HepG2 (cell line): ENCODE measurements around the gene OSBPL3. TPM values are rescaled to one million over a fixed set of nuclear protein-coding genes. Genes with fewer than 3 reads are reported as not detected.

Experiments
- ETV5 ChIP-seq: IDR thresholded peaks from 2 replicates; pipeline ENCODE4 v1.6.1; 2018; ENCODE audit warnings: missing biosample characterization, missing genetic modification reagents, inconsistent platforms, borderline replicate concordance
- FOXA1 ChIP-seq, 2 experiments: fragments of 450-650 bp in 1 of 2; sonication (generic) in 1 of 2; formaldehyde crosslinking in 1 of 2; IDR thresholded peaks; 2 replicates each; pipeline versions ENCODE4 v1.4.0 to v1.6.1; 2016 to 2020; ENCODE audit warnings: missing genetic modification reagents in 1 of 2
- GATAD2A ChIP-seq: IDR thresholded peaks from 2 replicates; pipeline ENCODE4 v1.6.1; 2016
- HOXA5 ChIP-seq: sonication (generic); formaldehyde crosslinking; IDR thresholded peaks from 2 replicates; pipeline ENCODE4 v1.4.0; 2020; ENCODE audit warnings: missing genetic modification reagents
- IKZF4 ChIP-seq: sonication (generic); formaldehyde crosslinking; IDR thresholded peaks from 2 replicates; pipeline ENCODE4 v1.5.1; 2020; ENCODE audit warnings: borderline replicate concordance, mild to moderate bottlenecking, low read depth, missing genetic modification reagents; ENCODE audit errors: not compliant biosample characterization
- MAFK ChIP-seq, 2 experiments: IDR thresholded peaks in 1 of 2; conservative IDR thresholded peaks in 1 of 2; 2 replicates each; pipeline ENCODE4 v1.6.1; 2011; ENCODE audit warnings: improper control_type of control experiment in 2 of 2, low read length in 2 of 2
- NR2F2 ChIP-seq: IDR thresholded peaks from 2 replicates; pipeline ENCODE4 v1.6.1; 2012; ENCODE audit warnings: low read depth, inconsistent platforms, borderline replicate concordance
- PHF21A ChIP-seq: sonication (generic); formaldehyde crosslinking; IDR thresholded peaks from 2 replicates; pipeline ENCODE4 v1.5.0; 2020; ENCODE audit warnings: mild to moderate bottlenecking, missing genetic modification reagents
- SKI ChIP-seq: fragments of 450-650 bp; IDR thresholded peaks from one replicate; pipeline ENCODE4 v1.6.1; 2018; ENCODE audit warnings: mild to moderate bottlenecking; ENCODE audit not compliant: partially characterized antibody
- XRCC5 ChIP-seq: fragments of 200-400 bp; formaldehyde crosslinking; optimal IDR thresholded peaks from 2 replicates; pipeline ENCODE3; 2017; ENCODE audit warnings: mild to moderate bottlenecking, low read length
- ZMYM3 ChIP-seq: sonication (generic); formaldehyde crosslinking; IDR thresholded peaks from 2 replicates; pipeline ENCODE4 v1.5.1; 2020; ENCODE audit warnings: mild to moderate bottlenecking, missing genetic modification reagents
- ZNF331 ChIP-seq: sonication (generic); formaldehyde crosslinking; IDR thresholded peaks from 2 replicates; pipeline ENCODE4 v1.4.0; 2020; ENCODE audit warnings: missing genetic modification reagents
- ZNF451 ChIP-seq: sonication (generic); formaldehyde crosslinking; IDR thresholded peaks from 2 replicates; pipeline ENCODE4 v1.5.0; 2020; ENCODE audit warnings: mild to moderate bottlenecking, missing genetic modification reagents
- ZNF501 ChIP-seq: sonication (generic); formaldehyde crosslinking; IDR thresholded peaks from 2 replicates; pipeline ENCODE4 v1.5.1; 2020; ENCODE audit warnings: mild to moderate bottlenecking, moderate library complexity, missing genetic modification reagents
- ZNF543 ChIP-seq: sonication (generic); formaldehyde crosslinking; IDR thresholded peaks from 2 replicates; pipeline ENCODE4 v1.4.0; 2020; ENCODE audit warnings: mild to moderate bottlenecking, missing genetic modification reagents
- ZNF547 ChIP-seq: sonication (generic); formaldehyde crosslinking; IDR thresholded peaks from 2 replicates; pipeline ENCODE4 v1.5.1; 2020; ENCODE audit warnings: mild to moderate bottlenecking, missing genetic modification reagents
- ZNF703 ChIP-seq: sonication (generic); formaldehyde crosslinking; IDR thresholded peaks from 2 replicates; pipeline ENCODE4 v1.5.1; 2020; ENCODE audit warnings: missing genetic modification reagents, mild to moderate bottlenecking, moderate library complexity, borderline replicate concordance
- ZNF768 ChIP-seq: sonication (generic); formaldehyde crosslinking; IDR thresholded peaks from 2 replicates; pipeline ENCODE4 v1.4.0; 2020; ENCODE audit warnings: missing genetic modification reagents
- polyA plus RNA-seq, 8 experiments: library from polyadenylated mRNA; depleted of rRNA in 3 of 8; stranded (reverse) in 7 of 8; unstranded in 1 of 8; fragments of >200 nt; fragmentation: Illumina TruSeq in 4 of 8; extraction: Trizol in 4 of 8; gene quantifications; 2 replicates each; pipeline versions ENCODE4 v1.2.1 to v1.2.3, GENCODE V29; 2011 to 2016; ENCODE audit warnings: low read depth in 4 of 8, missing spikeins in 1 of 8, mixed read lengths in 1 of 8; ENCODE audit not compliant: insufficient read depth in 1 of 8
- total RNA-seq, 5 experiments: library from RNA; depleted of rRNA; stranded (reverse); fragments of >200 nt; fragmentation: Illumina TruSeq; extraction: Trizol; gene quantifications; 2 replicates each; pipeline ENCODE4 v1.2.3, GENCODE V29; 2016; ENCODE audit warnings: low read depth in 1 of 5
- TF ChIP-seq, protein P1 (sequence below): IDR thresholded peaks from 2 replicates; pipeline ENCODE4 v1.6.1; 2016; ENCODE audit warnings: low read depth
- TF ChIP-seq, protein P2 (sequence below): sonication (generic); formaldehyde crosslinking; conservative IDR thresholded peaks from 2 replicates; pipeline ENCODE4 v1.4.0; 2020; ENCODE audit warnings: missing genetic modification reagents
- TF ChIP-seq, protein P3 (sequence below): sonication (generic); formaldehyde crosslinking; IDR thresholded peaks from 2 replicates; pipeline ENCODE4 v1.5.0; 2020; ENCODE audit warnings: mild to moderate bottlenecking, missing genetic modification reagents
- TF ChIP-seq, protein P4 (sequence below): sonication (generic); formaldehyde crosslinking; IDR thresholded peaks from 2 replicates; pipeline ENCODE4 v1.4.0; 2020; ENCODE audit warnings: missing genetic modification reagents
- TF ChIP-seq, protein P5 (sequence below): IDR thresholded peaks from 2 replicates; pipeline ENCODE4 v1.6.1; 2016; ENCODE audit warnings: mild to moderate bottlenecking

OSBPL3 gene
- total and polyA plus RNA-seq, 2 of the 13 experiments (the other 11 are each of a cell fraction or from before 2014, with no cell fraction given), result 8.8 to 28.9 TPM

DNA sequence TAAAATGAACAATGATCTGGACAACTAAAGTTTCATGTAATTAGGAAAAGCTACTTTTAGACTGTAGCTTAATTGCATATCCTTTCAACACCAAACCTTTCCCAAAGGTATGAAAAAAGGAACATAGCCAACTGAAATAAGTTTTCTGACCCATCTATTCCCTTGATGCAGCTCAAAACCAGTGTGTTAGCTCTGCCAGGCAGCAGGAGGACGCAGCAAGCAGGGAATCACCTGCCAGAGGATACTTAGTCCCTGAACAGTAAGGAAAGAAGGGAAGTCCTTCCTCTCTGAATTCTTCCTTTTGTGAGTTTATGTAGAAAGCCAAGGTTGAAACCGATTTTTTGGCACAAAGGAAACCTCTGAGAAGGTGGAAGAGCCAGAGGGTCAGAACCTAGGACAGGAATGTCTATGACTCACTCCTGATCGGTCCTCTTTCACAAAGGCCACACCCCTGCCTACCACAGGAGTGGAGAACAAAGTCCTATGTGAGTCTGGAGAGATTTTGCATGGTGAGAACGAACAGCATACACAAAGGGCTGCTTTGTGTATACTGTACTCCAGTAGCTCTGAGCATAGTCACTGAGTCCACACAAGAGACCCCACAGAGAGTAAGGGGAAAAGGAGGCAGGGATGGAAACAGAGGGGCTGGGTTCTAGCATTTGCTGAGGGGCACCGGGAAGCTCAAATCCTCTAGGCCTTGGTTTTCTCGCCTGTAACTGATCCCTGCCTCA, 153.9 kb downstream of the OSBPL3 start (continued):
- TF ChIP-seq ZNF543 (CRISPR knock-in tag) (no peak), ETV5 (CRISPR knock-in tag) (peak; percentile 54; the same call in 1 of the 2 replicates), SKI (peak; percentile 53), ZNF768 (CRISPR knock-in tag) (no peak), ZNF547 (CRISPR knock-in tag) (0 out of 2 replicates have a peak, but pooled peaks have one; percentile 34), ZNF451 (CRISPR knock-in tag) (no peak), XRCC5 (peak; percentile 61), NR2F2 (0 out of 2 replicates have a peak, but pooled peaks have one; percentile 39), GATAD2A (CRISPR knock-in tag) (peak; percentile 89), MAFK (conservative IDR thresholded peaks at IDR 0.05 in 1 of 2, IDR thresholded peaks at IDR 0.05 in 1 of 2; ENCODE audit: low read length in 2 of 2) (0 out of 4 replicates have a peak, but pooled peaks of 1 of the 2 experiments have one; percentile 2), ZNF703 (CRISPR knock-in tag) (no peak), HOXA5 (CRISPR knock-in tag) (0 out of 2 replicates have a peak, but pooled peaks have one; percentile 45), FOXA1 (IDR thresholded peaks at IDR 0.05) (no peak), FOXA1 (CRISPR knock-in tag; IDR thresholded peaks at IDR 0.05) (0 out of 2 replicates have a peak, but pooled peaks have one; percentile 25), PHF21A (CRISPR knock-in tag) (peak; percentile 80), ZMYM3 (CRISPR knock-in tag) (peak; percentile 56; the same call in 1 of the 2 replicates), ZNF331 (CRISPR knock-in tag) (peak; percentile 56; the same call in 1 of the 2 replicates), ZNF501 (0 out of 2 replicates have a peak, but pooled peaks have one; percentile 35), IKZF4 (no peak)
- TF ChIP-seq, protein P1, sequence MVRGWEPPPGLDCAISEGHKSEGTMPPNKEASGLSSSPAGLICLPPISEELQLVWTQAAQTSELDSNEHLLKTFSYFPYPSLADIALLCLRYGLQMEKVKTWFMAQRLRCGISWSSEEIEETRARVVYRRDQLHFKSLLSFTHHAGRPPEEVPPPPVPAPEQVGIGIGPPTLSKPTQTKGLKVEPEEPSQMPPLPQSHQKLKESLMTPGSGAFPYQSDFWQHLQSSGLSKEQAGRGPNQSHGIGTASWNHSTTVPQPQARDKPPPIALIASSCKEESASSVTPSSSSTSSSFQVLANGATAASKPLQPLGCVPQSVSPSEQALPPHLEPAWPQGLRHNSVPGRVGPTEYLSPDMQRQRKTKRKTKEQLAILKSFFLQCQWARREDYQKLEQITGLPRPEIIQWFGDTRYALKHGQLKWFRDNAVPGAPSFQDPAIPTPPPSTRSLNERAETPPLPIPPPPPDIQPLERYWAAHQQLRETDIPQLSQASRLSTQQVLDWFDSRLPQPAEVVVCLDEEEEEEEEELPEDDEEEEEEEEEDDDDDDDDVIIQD (CRISPR knock-in tag), result peak; percentile 90
- TF ChIP-seq, protein P2, sequence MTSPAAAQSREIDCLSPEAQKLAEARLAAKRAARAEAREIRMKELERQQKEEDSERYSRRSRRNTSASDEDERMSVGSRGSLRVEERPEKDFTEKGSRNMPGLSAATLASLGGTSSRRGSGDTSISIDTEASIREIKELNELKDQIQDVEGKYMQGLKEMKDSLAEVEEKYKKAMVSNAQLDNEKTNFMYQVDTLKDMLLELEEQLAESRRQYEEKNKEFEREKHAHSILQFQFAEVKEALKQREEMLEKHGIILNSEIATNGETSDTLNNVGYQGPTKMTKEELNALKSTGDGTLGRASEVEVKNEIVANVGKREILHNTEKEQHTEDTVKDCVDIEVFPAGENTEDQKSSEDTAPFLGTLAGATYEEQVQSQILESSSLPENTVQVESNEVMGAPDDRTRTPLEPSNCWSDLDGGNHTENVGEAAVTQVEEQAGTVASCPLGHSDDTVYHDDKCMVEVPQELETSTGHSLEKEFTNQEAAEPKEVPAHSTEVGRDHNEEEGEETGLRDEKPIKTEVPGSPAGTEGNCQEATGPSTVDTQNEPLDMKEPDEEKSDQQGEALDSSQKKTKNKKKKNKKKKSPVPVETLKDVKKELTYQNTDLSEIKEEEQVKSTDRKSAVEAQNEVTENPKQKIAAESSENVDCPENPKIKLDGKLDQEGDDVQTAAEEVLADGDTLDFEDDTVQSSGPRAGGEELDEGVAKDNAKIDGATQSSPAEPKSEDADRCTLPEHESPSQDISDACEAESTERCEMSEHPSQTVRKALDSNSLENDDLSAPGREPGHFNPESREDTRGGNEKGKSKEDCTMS (CRISPR knock-in tag), result no peak
- TF ChIP-seq, protein P3, sequence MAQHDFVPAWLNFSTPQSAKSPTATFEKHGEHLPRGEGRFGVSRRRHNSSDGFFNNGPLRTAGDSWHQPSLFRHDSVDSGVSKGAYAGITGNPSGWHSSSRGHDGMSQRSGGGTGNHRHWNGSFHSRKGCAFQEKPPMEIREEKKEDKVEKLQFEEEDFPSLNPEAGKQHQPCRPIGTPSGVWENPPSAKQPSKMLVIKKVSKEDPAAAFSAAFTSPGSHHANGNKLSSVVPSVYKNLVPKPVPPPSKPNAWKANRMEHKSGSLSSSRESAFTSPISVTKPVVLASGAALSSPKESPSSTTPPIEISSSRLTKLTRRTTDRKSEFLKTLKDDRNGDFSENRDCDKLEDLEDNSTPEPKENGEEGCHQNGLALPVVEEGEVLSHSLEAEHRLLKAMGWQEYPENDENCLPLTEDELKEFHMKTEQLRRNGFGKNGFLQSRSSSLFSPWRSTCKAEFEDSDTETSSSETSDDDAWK (CRISPR knock-in tag), result no peak
- TF ChIP-seq, protein P4, sequence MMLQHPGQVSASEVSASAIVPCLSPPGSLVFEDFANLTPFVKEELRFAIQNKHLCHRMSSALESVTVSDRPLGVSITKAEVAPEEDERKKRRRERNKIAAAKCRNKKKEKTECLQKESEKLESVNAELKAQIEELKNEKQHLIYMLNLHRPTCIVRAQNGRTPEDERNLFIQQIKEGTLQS (CRISPR knock-in tag), result peak; percentile 90
- TF ChIP-seq, protein P5, sequence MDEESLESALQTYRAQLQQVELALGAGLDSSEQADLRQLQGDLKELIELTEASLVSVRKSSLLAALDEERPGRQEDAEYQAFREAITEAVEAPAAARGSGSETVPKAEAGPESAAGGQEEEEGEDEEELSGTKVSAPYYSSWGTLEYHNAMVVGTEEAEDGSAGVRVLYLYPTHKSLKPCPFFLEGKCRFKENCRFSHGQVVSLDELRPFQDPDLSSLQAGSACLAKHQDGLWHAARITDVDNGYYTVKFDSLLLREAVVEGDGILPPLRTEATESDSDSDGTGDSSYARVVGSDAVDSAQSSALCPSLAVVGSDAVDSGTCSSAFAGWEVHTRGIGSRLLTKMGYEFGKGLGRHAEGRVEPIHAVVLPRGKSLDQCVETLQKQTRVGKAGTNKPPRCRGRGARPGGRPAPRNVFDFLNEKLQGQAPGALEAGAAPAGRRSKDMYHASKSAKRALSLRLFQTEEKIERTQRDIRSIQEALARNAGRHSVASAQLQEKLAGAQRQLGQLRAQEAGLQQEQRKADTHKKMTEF (CRISPR knock-in tag), result 0 out of 2 replicates have a peak, but pooled peaks have one; percentile 44
